ENCODE data around the gene RFC2. TPM values are rescaled to one million over a fixed set of nuclear protein-coding genes. Genes with fewer than 3 reads are reported as not detected.

RFC2 gene
- total and polyA plus RNA-seq, 2 of the 8 experiments (the other 6 are each of a cell fraction or from before 2014, with no cell fraction given) = 52.9 to 85.4 TPM

DNA sequence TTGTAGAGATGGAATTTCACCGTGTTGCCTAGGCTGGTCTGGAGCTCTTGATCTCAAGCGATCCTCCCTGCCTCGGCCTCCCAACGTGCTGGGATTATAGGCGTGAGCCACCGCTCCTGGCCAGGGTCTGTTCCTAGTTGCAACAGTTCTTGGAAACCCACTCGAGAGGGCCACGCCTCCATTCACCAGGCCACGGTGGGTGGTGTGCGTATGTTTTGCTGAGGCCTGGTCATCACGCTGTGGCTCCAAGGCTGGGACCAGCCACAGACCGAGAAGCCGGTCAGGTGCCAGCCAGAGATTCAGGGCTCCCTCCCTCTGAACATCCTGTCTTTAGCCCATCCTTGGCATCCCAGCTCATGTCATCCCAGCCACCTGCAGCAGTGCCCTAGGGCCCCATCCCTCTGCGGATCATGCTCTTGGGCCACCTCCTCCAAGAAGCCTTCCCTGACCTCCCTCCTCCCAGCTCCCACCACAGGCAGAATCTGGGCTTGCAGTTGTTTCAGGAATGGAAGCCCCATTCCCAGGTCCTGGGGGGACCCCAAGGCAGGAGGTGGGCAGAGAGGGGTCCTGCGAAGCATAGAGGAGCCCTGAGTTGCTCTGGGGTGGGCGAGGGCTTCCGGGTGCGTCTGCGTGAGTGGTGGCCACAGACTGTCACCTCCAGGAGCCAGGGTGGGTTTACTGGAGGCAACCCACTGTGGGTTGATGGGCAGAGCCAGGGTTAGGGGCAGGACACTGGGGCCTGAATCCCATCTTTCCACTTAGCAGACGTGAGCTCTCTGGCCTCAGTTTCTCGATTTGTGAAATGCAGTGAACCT lies 39.2 kb downstream of the RFC2 start:
- H4K8ac ChIP-seq (ENCODE audit: extremely low read depth, insufficient read depth, low read length) = no peak overlapping the region
- H2BK12ac ChIP-seq (ENCODE audit: low read depth, low read length) = no peak overlapping the region
- no peak for DNase-seq (ENCODE audit: low read depth in 1 of 2, low spot score in 2 of 2)
- H3K79me2 ChIP-seq (ENCODE audit: control insufficient read depth in 1 of 2, insufficient read depth in 2 of 2, low read length in 2 of 2) = no peaks in the 10 kb centered on the region
- H3K14ac ChIP-seq (ENCODE audit: insufficient read length) = no peak overlapping the region
- H2BK15ac ChIP-seq (ENCODE audit: low read length) = no peak overlapping the region
- H3K18ac ChIP-seq (ENCODE audit: extremely low read depth, low read length) = no peak overlapping the region
- WGBS, 2 experiments (ENCODE audit: extremely low coverage in 1 of 2, insufficient coverage in 1 of 2, insufficient read length in 1 of 2, insufficient replicate concordance in 2 of 2, low coverage in 1 of 2, low lambda C conversion rate in 2 of 2, missing lambda C conversion rate in 1 of 2) = 90% methylated on average over 21 of the region's 21 CpGs; no CpG with 5 or more reads in 1 of the 2 experiments
- no peak overlapping the region for H2AFZ ChIP-seq (ENCODE audit: low read length)
- H2BK5ac ChIP-seq (ENCODE audit: low read depth, low read length) = peak overlapping the region; percentile 13; the same call in 1 of the 2 replicates
- H3K9me3 ChIP-seq (ENCODE audit: insufficient read depth in 2 of 2, low read depth in 1 of 2, low read length in 1 of 2) = no peaks in the 10 kb centered on the region
- no peak for FAIRE-seq
- H4K91ac ChIP-seq (replicated peaks; ENCODE audit: insufficient read length, low read length) = no peak overlapping the region
- no peak overlapping the region for H3K4ac ChIP-seq (replicated peaks; ENCODE audit: insufficient read length, low read depth, low read length)
- ChIA-PET POLR2A (ENCODE audit: partially characterized antibody) (interaction anchor here (0.5 to 1.5 kb wide), 2 partner anchors 12 to 37 kb away, joined by 3 to 4 read pairs; no protein-coding TSS in a partner anchor), CTCF (ENCODE audit: partially characterized antibody) (interaction anchor here (0.9 to 2.5 kb wide), 5 partner anchors 9 to 190 kb away, joined by 3 to 15 read pairs (median 5); no protein-coding TSS in a partner anchor)
- H3K79me1 ChIP-seq (ENCODE audit: low read depth, low read length) = no peaks in the 10 kb centered on the region
- no peak overlapping the region for H3K56ac ChIP-seq (replicated peaks; ENCODE audit: insufficient read length, low read depth, low read length)
- no peak overlapping the region for H3K4me2 ChIP-seq (ENCODE audit: insufficient read depth in 1 of 2, low read depth in 2 of 2, low read length in 2 of 2)
- H4K20me1 ChIP-seq (replicated peaks in 1 of 2; ENCODE audit: control insufficient read depth in 1 of 2, insufficient read depth in 2 of 2, low read length in 2 of 2) = no peaks in the 10 kb centered on the region
- H3K23ac ChIP-seq (ENCODE audit: insufficient read length) = no peak overlapping the region
- no peaks in the 10 kb centered on the region; a peak in 2 of 7 replicates for H3K4me1 ChIP-seq (replicated peaks in 1 of 4; ENCODE audit: control insufficient read depth in 3 of 4, insufficient read depth in 4 of 4, low read length in 3 of 4)
- H4K5ac ChIP-seq (ENCODE audit: insufficient read length, low read depth, low read length) = no peak overlapping the region
- no peak overlapping the region for H2AK5ac ChIP-seq (ENCODE audit: low read depth, low read length)
- H3K27me3 ChIP-seq (replicated peaks in 1 of 4; ENCODE audit: control insufficient read depth in 3 of 4, extremely low read depth in 1 of 4, insufficient read depth in 3 of 4, low read length in 3 of 4) = no peaks in the 10 kb centered on the region
- no peak overlapping the region for H2BK120ac ChIP-seq (replicated peaks; ENCODE audit: low read depth, low read length)
- no peaks in the 10 kb centered on the region for H3K23me2 ChIP-seq (ENCODE audit: low read depth, low read length)
- no peaks in the 10 kb centered on the region for H3K36me3 ChIP-seq (ENCODE audit: control insufficient read depth in 2 of 4, insufficient read depth in 4 of 4, low read length in 3 of 4)
- H2BK20ac ChIP-seq (ENCODE audit: low read length) = no peak overlapping the region
- no peak overlapping the region for H3K9ac ChIP-seq (replicated peaks in 1 of 4; ENCODE audit: extremely low read depth in 1 of 4, low read depth in 3 of 4, low read length in 3 of 4)
- no peak overlapping the region for H3K27ac ChIP-seq (ENCODE audit: low read depth, low read length)
- TF ChIP-seq CBX8 (IDR thresholded peaks at IDR 0.05; ENCODE audit: borderline replicate concordance, low read depth, low read length) (no peak), TAF1 (IDR thresholded peaks at IDR 0.05; ENCODE audit: low read depth, low read length) (no peak), SIN3A (conservative IDR thresholded peaks at IDR 0.05 in 1 of 2, IDR thresholded peaks at IDR 0.05 in 1 of 2; ENCODE audit: low read depth in 1 of 2, low read length in 2 of 2) (no peak), HDAC6 (IDR thresholded peaks at IDR 0.05; ENCODE audit: low read depth, low read length) (no peak), EZH2 (IDR thresholded peaks at IDR 0.05; ENCODE audit: low read depth, low read length, severe bottlenecking) (no peak), CHD1 (IDR thresholded peaks at IDR 0.05; ENCODE audit: low read depth, low read length) (no peak), GTF2F1 (IDR thresholded peaks at IDR 0.05; ENCODE audit: borderline replicate concordance, low read depth, low read length) (no peak), SIRT6 (IDR thresholded peaks at IDR 0.05; ENCODE audit: low read length) (no peak), CHD2 (IDR thresholded peaks at IDR 0.05; ENCODE audit: low read length) (no peak), POU5F1 (IDR thresholded peaks at IDR 0.05; ENCODE audit: low read depth, low read length) (no peak), SAP30 (IDR thresholded peaks at IDR 0.05; ENCODE audit: insufficient read depth, insufficient replicate concordance, low read length) (no peak), TEAD4 (IDR thresholded peaks at IDR 0.05; ENCODE audit: low read depth, low read length) (no peak), BRCA1 (IDR thresholded peaks at IDR 0.05; ENCODE audit: low read depth, low read length) (no peak)
- no peak overlapping the region for H3K4me3 ChIP-seq (ENCODE audit: extremely low read depth in 1 of 4, insufficient read depth in 2 of 4, low read depth in 3 of 4, low read length in 4 of 4)

Data from H1 (cell line).